GM23338 (cell line): ENCODE data around the gene FGF1. TPM values are rescaled to one million over a fixed set of nuclear protein-coding genes. Genes with fewer than 3 reads are reported as not detected.

Experiments used
- ATAC-seq: fragments of 200-7000 bp; cut with Tn5 transposase; 3 replicates; pipeline ENCODE4 v1.9.1; 2020
- DNase-seq: peaks from one replicate; pipeline ENCODE4 v3.0.0-alpha.2; 2015; ENCODE audit warnings: low spot score
- H2AFZ ChIP-seq: fragments of 200-600 bp; sonication (generic); 2 replicates; pipeline ENCODE4 v1.8.0; 2016; ENCODE audit warnings: antibody characterized with exemption, mild to moderate bottlenecking, moderate library complexity
- H3F3A ChIP-seq: fragments of 200-600 bp; sonication (generic); replicated peaks from 2 replicates; pipeline ENCODE4 v1.8.0; 2017; ENCODE audit warnings: antibody characterized with exemption, mixed run types, low read depth
- H3K27ac ChIP-seq: fragments of 200-600 bp; sonication (generic); 2 replicates; pipeline ENCODE4 v1.6.1; 2016; ENCODE audit warnings: low read depth
- H3K27me3 ChIP-seq: fragments of 200-600 bp; sonication (generic); 2 replicates; pipeline ENCODE4 v1.8.0; 2016; ENCODE audit warnings: mild to moderate bottlenecking, mixed run types, moderate library complexity; ENCODE audit not compliant: insufficient read depth
- H3K36me3 ChIP-seq: fragments of 200-600 bp; sonication (generic); 2 replicates; pipeline ENCODE4 v1.8.0; 2016; ENCODE audit warnings: mild to moderate bottlenecking; ENCODE audit not compliant: insufficient read depth
- H3K4me1 ChIP-seq: fragments of 200-600 bp; sonication (generic); 2 replicates; pipeline ENCODE4 v1.8.0; 2016; ENCODE audit warnings: mild to moderate bottlenecking, moderate library complexity; ENCODE audit not compliant: insufficient read depth
- H3K4me2 ChIP-seq: fragments of 200-600 bp; sonication (generic); 2 replicates; pipeline ENCODE4 v1.7.1; 2017; ENCODE audit warnings: mixed run types
- H3K4me3 ChIP-seq: fragments of 200-600 bp; sonication (generic); 2 replicates; pipeline ENCODE4 v1.6.1; 2016; ENCODE audit warnings: mixed run types
- H3K79me2 ChIP-seq: fragments of 200-600 bp; sonication (generic); replicated peaks from 2 replicates; pipeline ENCODE4 v1.8.0; 2017; ENCODE audit warnings: mild to moderate bottlenecking; ENCODE audit not compliant: insufficient read depth
- H3K9me2 ChIP-seq: fragments of 200-600 bp; sonication (generic); 2 replicates; pipeline ENCODE4 v1.8.0; 2017; ENCODE audit not compliant: insufficient read depth
- H4K20me1 ChIP-seq: fragments of 200-600 bp; sonication (generic); replicated peaks from 2 replicates; pipeline ENCODE4 v1.8.0; 2017; ENCODE audit warnings: mild to moderate bottlenecking; ENCODE audit not compliant: insufficient read depth
- H3K27ac Mint-ChIP-seq: 2 replicates; pipeline ENCODE4 v1.8.0; 2020; ENCODE audit warnings: inconsistent platforms, mild to moderate bottlenecking, moderate library complexity, mixed read lengths
- H3K27me3 Mint-ChIP-seq: 3 replicates; pipeline ENCODE4 v1.8.0; 2022; ENCODE audit warnings: low read depth, mild to moderate bottlenecking, moderate library complexity, mixed read lengths, inconsistent platforms; ENCODE audit not compliant: insufficient read depth, poor library complexity
- H3K36me3 Mint-ChIP-seq: 3 replicates; pipeline ENCODE4 v1.8.0; 2021; ENCODE audit warnings: low read depth, mild to moderate bottlenecking, inconsistent platforms, moderate library complexity, mixed read lengths
- H3K4me1 Mint-ChIP-seq: 3 replicates; pipeline ENCODE4 v1.8.0; 2020; ENCODE audit warnings: mild to moderate bottlenecking, inconsistent platforms, mixed read lengths
- H3K4me3 Mint-ChIP-seq: 3 replicates; pipeline ENCODE4 v1.8.0; 2021; ENCODE audit warnings: moderate library complexity, mild to moderate bottlenecking, inconsistent platforms, mixed read lengths
- H3K9me3 Mint-ChIP-seq: 3 replicates; pipeline ENCODE4 v1.8.0; 2020; ENCODE audit warnings: moderate library complexity, mild to moderate bottlenecking, inconsistent platforms, mixed read lengths
- CREB1 ChIP-seq: fragments of 250-450 bp; sonication (Bioruptor Pico); IDR thresholded peaks from 2 replicates; pipeline ENCODE4 v1.5.0; 2020; ENCODE audit warnings: low read depth, mild to moderate bottlenecking, moderate library complexity
- EZH2 ChIP-seq: fragments of 200-600 bp; sonication (generic); IDR thresholded peaks from one replicate; pipeline ENCODE4 v1.8.0; 2017; ENCODE audit warnings: antibody characterized with exemption, mild to moderate bottlenecking, low read depth; ENCODE audit not compliant: unreplicated experiment
- EZH2phosphoT487 ChIP-seq: fragments of 200-600 bp; sonication (generic); IDR thresholded peaks from one replicate; pipeline ENCODE4 v1.8.1; 2018; ENCODE audit warnings: antibody characterized with exemption; ENCODE audit not compliant: unreplicated experiment
- JUNB ChIP-seq: IDR thresholded peaks from one replicate; pipeline ENCODE4 v1.6.1; 2016; ENCODE audit warnings: antibody characterized with exemption; ENCODE audit not compliant: unreplicated experiment
- NANOG ChIP-seq: IDR thresholded peaks from 2 replicates; pipeline ENCODE4 v1.6.1; 2016; ENCODE audit warnings: antibody characterized with exemption, borderline replicate concordance
- POLR2AphosphoS5 ChIP-seq: IDR thresholded peaks from 2 replicates; pipeline ENCODE4 v1.6.1; 2016; ENCODE audit warnings: antibody characterized with exemption, low read depth
- STAT1 ChIP-seq: IDR thresholded peaks from one replicate; pipeline ENCODE4 v1.6.1; 2016; ENCODE audit warnings: antibody characterized with exemption; ENCODE audit not compliant: unreplicated experiment
- ZNF114 ChIP-seq: fragments of 250-450 bp; sonication (Bioruptor Pico); IDR thresholded peaks from 2 replicates; pipeline ENCODE4 v1.5.0; 2020; ENCODE audit warnings: mild to moderate bottlenecking, moderate library complexity
- ZNF331 ChIP-seq: fragments of 250-450 bp; sonication (Bioruptor Pico); IDR thresholded peaks from 2 replicates; pipeline ENCODE4 v1.5.0; 2020; ENCODE audit warnings: low read depth, mild to moderate bottlenecking, moderate library complexity
- polyA plus RNA-seq: library from polyadenylated mRNA; unstranded; fragments of >200 nt; fragmentation: Nextera tagmentation; extraction: Ambion mirVana; gene quantifications from 2 replicates; pipeline ENCODE4 v1.2.1, GENCODE V29; 2016
- total RNA-seq: library from RNA; depleted of rRNA; stranded (reverse); fragments of >200 nt; shearing (Covaris generic); gene quantifications from 2 replicates; pipeline ENCODE4 v1.2.3, GENCODE V29; 2014
- TF ChIP-seq, protein P1 (sequence below): fragments of 250-450 bp; sonication (Bioruptor Pico); IDR thresholded peaks from 2 replicates; pipeline ENCODE4 v1.5.0; 2020; ENCODE audit warnings: mild to moderate bottlenecking, moderate library complexity
- TF ChIP-seq, protein P2 (sequence below), 2 experiments: fragments of 200-600 bp in 1 of 2; sonication (generic) in 1 of 2; conservative IDR thresholded peaks; 2 replicates each; pipeline versions ENCODE4 v1.5.1 to v1.6.1; 2016 to 2017; ENCODE audit warnings: antibody characterized with exemption in 2 of 2, low read depth in 2 of 2, mild to moderate bottlenecking in 2 of 2, moderate library complexity in 1 of 2
- TF ChIP-seq, protein P3 (sequence below): IDR thresholded peaks from one replicate; pipeline ENCODE4 v1.6.1; 2018; ENCODE audit warnings: antibody characterized with exemption; ENCODE audit not compliant: unreplicated experiment
- TF ChIP-seq, protein P4 (sequence below): IDR thresholded peaks from 2 replicates; pipeline ENCODE4 v1.6.1; 2016; ENCODE audit warnings: antibody characterized with exemption

The FGF1 gene
- total and polyA plus RNA-seq, 2 experiments from 2014 or later: 0.21 to 0.34 TPM

DNA sequence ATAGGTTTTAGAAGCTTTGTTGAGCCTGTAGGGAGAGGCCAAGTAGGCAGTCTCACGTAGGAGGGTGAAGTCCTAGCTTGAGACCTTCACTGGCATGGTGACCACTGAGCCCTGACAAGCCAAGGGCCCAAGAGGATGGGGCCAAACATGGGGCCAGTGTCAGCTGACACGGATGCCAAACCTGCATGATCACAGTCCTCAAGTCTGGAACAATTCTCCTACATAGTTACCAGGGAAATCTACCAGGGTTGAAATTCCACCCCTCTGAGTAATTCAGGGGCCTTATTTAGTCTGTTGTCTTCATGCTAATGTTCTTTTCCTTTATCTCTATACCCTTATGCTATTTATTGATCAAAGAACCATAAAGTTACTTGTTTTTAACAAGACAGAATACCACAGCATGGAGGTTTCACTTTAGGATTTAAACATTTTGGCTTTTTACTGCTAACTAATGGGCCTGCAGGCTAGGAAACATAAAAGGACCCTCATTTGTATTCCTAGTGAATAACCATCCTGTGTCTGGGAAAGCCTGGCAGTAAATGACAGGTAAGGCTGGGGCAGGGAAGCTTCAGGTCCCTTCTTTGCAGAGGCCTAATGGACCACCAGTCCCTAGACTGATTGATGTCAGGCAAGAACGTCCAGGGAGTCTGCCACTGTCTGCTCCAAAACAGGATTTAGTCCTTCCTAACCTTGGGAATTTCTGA, 140.8 kb downstream of the FGF1 start:
- no peak for ATAC-seq
- Mint-ChIP-seq H3K27me3 (peaks cover 5% of the 10 kb centered on the region), H3K9me3 (no peaks in the 10 kb centered on the region), H3K27ac (no peak overlapping the region), H3K4me3 (no peak overlapping the region), H3K36me3 (no peaks in the 10 kb centered on the region), H3K4me1 (peaks cover 45% of the 10 kb centered on the region)
- Histone ChIP-seq H3K4me1 (peaks cover 28% of the 10 kb centered on the region), H2AFZ (no peak overlapping the region), H3K4me2 (no peak overlapping the region), H3K36me3 (no peaks in the 10 kb centered on the region), H3K27ac (no peak overlapping the region), H3K9me2 (no peaks in the 10 kb centered on the region), H4K20me1 (no peaks in the 10 kb centered on the region), H3F3A (no peaks in the 10 kb centered on the region), H3K27me3 (no peaks in the 10 kb centered on the region), H3K4me3 (no peak overlapping the region), H3K79me2 (no peaks in the 10 kb centered on the region)
- TF ChIP-seq EZH2phosphoT487: no peak
- TF ChIP-seq CREB1 (CRISPR knock-in tag): no peak
- TF ChIP-seq NANOG: no peak
- TF ChIP-seq, protein P1, sequence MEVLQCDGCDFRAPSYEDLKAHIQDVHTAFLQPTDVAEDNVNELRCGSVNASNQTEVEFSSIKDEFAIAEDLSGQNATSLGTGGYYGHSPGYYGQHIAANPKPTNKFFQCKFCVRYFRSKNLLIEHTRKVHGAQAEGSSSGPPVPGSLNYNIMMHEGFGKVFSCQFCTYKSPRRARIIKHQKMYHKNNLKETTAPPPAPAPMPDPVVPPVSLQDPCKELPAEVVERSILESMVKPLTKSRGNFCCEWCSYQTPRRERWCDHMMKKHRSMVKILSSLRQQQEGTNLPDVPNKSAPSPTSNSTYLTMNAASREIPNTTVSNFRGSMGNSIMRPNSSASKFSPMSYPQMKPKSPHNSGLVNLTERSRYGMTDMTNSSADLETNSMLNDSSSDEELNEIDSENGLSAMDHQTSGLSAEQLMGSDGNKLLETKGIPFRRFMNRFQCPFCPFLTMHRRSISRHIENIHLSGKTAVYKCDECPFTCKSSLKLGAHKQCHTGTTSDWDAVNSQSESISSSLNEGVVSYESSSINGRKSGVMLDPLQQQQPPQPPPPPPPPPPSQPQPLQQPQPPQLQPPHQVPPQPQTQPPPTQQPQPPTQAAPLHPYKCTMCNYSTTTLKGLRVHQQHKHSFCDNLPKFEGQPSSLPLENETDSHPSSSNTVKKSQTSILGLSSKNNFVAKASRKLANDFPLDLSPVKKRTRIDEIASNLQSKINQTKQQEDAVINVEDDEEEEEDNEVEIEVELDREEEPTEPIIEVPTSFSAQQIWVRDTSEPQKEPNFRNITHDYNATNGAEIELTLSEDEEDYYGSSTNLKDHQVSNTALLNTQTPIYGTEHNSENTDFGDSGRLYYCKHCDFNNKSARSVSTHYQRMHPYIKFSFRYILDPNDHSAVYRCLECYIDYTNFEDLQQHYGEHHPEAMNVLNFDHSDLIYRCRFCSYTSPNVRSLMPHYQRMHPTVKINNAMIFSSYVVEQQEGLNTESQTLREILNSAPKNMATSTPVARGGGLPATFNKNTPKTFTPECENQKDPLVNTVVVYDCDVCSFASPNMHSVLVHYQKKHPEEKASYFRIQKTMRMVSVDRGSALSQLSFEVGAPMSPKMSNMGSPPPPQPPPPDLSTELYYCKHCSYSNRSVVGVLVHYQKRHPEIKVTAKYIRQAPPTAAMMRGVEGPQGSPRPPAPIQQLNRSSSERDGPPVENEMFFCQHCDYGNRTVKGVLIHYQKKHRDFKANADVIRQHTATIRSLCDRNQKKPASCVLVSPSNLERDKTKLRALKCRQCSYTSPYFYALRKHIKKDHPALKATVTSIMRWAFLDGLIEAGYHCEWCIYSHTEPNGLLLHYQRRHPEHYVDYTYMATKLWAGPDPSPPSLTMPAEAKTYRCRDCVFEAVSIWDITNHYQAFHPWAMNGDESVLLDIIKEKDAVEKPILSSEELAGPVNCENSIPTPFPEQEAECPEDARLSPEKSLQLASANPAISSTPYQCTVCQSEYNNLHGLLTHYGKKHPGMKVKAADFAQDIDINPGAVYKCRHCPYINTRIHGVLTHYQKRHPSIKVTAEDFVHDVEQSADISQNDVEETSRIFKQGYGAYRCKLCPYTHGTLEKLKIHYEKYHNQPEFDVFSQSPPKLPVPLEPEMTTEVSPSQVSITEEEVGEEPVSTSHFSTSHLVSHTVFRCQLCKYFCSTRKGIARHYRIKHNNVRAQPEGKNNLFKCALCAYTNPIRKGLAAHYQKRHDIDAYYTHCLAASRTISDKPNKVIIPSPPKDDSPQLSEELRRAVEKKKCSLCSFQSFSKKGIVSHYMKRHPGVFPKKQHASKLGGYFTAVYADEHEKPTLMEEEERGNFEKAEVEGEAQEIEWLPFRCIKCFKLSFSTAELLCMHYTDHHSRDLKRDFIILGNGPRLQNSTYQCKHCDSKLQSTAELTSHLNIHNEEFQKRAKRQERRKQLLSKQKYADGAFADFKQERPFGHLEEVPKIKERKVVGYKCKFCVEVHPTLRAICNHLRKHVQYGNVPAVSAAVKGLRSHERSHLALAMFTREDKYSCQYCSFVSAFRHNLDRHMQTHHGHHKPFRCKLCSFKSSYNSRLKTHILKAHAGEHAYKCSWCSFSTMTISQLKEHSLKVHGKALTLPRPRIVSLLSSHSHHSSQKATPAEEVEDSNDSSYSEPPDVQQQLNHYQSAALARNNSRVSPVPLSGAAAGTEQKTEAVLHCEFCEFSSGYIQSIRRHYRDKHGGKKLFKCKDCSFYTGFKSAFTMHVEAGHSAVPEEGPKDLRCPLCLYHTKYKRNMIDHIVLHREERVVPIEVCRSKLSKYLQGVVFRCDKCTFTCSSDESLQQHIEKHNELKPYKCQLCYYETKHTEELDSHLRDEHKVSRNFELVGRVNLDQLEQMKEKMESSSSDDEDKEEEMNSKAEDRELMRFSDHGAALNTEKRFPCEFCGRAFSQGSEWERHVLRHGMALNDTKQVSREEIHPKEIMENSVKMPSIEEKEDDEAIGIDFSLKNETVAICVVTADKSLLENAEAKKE (CRISPR knock-in tag): no peak
- TF ChIP-seq ZNF114: no peak
- no peak for TF ChIP-seq JUNB
- no peak for TF ChIP-seq POLR2AphosphoS5
- TF ChIP-seq, protein P2, sequence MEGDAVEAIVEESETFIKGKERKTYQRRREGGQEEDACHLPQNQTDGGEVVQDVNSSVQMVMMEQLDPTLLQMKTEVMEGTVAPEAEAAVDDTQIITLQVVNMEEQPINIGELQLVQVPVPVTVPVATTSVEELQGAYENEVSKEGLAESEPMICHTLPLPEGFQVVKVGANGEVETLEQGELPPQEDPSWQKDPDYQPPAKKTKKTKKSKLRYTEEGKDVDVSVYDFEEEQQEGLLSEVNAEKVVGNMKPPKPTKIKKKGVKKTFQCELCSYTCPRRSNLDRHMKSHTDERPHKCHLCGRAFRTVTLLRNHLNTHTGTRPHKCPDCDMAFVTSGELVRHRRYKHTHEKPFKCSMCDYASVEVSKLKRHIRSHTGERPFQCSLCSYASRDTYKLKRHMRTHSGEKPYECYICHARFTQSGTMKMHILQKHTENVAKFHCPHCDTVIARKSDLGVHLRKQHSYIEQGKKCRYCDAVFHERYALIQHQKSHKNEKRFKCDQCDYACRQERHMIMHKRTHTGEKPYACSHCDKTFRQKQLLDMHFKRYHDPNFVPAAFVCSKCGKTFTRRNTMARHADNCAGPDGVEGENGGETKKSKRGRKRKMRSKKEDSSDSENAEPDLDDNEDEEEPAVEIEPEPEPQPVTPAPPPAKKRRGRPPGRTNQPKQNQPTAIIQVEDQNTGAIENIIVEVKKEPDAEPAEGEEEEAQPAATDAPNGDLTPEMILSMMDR (conservative IDR thresholded peaks at IDR 0.05; ENCODE audit: low read depth in 2 of 2): no peak
- TF ChIP-seq, protein P3, sequence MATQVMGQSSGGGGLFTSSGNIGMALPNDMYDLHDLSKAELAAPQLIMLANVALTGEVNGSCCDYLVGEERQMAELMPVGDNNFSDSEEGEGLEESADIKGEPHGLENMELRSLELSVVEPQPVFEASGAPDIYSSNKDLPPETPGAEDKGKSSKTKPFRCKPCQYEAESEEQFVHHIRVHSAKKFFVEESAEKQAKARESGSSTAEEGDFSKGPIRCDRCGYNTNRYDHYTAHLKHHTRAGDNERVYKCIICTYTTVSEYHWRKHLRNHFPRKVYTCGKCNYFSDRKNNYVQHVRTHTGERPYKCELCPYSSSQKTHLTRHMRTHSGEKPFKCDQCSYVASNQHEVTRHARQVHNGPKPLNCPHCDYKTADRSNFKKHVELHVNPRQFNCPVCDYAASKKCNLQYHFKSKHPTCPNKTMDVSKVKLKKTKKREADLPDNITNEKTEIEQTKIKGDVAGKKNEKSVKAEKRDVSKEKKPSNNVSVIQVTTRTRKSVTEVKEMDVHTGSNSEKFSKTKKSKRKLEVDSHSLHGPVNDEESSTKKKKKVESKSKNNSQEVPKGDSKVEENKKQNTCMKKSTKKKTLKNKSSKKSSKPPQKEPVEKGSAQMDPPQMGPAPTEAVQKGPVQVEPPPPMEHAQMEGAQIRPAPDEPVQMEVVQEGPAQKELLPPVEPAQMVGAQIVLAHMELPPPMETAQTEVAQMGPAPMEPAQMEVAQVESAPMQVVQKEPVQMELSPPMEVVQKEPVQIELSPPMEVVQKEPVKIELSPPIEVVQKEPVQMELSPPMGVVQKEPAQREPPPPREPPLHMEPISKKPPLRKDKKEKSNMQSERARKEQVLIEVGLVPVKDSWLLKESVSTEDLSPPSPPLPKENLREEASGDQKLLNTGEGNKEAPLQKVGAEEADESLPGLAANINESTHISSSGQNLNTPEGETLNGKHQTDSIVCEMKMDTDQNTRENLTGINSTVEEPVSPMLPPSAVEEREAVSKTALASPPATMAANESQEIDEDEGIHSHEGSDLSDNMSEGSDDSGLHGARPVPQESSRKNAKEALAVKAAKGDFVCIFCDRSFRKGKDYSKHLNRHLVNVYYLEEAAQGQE: no peak
- no peak for TF ChIP-seq STAT1
- TF ChIP-seq EZH2: no peak
- TF ChIP-seq, protein P4, sequence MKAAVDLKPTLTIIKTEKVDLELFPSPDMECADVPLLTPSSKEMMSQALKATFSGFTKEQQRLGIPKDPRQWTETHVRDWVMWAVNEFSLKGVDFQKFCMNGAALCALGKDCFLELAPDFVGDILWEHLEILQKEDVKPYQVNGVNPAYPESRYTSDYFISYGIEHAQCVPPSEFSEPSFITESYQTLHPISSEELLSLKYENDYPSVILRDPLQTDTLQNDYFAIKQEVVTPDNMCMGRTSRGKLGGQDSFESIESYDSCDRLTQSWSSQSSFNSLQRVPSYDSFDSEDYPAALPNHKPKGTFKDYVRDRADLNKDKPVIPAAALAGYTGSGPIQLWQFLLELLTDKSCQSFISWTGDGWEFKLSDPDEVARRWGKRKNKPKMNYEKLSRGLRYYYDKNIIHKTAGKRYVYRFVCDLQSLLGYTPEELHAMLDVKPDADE: no peak
- no peak for TF ChIP-seq ZNF331 (CRISPR knock-in tag)
- no peak for DNase-seq
